CMK (cell line): ENCODE results near the gene AIMP1.
A peak's percentile ranks its signal among the peaks of the same experiment; 100 is the strongest.

Experiments used
- DNase-seq: peaks from one replicate; pipeline ENCODE4 v3.0.0-alpha.2; 2010; ENCODE audit warnings: low read depth

Gene AIMP1

GRCh38 chr4:106315968-106316772 lies at the start of gene AIMP1, which contains the start of gene TBCK:
Gene AIMP1 (plus strand): TSS chr4:106316550. CDS start chr4:106325010, 8,460 bp downstream.
Gene TBCK (minus strand): TSS chr4:106316209. CDS start chr4:106308960, 7,249 bp downstream.
- DNase-seq, result peak; percentile 75

DNA sequence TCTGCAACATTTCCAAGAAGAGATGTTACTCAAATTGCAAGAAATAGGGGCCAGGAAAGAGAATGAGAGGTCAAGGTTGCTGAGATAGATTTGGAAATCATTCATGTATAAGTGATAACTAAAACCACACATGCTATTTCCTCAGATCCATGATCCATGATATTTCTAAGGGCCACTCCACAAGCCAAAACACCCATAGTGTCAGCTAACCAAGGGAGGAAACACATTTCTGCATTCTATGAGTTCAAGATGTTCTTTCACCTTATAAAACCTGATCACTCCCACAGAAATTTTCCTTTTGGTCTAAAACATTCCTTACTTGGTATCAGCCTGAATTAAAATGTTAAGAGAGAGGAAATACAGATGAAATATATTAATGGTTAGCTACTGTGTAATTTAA lies 47.6 kb upstream of the AIMP1 start:
- no peak for DNase-seq

- DNase-seq, result no peak
Measured at GRCh38 chr4:106269711-106270110, 46.6 kb upstream of the AIMP1 start.

GRCh38 chr4:106270736-106271135 lies 45.6 kb upstream of the AIMP1 start:
- DNase-seq, result no peak

GRCh38 chr4:106273831-106274230 lies 42.5 kb upstream of the AIMP1 start:
- no peak for DNase-seq

DNA sequence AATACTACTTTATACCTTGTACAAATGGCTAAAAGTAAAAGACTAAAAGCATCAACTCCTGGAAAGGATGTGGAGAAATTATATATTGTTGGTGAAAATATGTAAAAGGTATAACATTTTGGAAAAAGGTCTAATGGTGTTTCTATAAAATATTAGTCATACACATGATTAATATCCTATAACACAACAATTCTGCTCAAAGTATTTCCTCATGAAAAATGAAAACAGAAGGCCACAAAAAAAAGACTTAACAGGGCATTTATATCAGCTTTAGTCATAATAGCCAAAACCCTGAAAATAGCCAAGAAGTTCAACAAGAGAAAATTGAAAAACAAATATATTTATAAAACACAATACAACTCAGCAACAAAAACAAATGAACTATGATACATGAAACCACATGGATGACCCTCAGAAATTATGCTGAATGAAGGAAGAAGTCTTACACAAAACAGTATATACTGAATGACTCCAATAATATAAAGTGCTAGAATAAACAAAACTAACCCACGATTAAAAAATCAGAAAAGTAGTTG lies 39.1 kb upstream of the AIMP1 start:
- DNase-seq, result no peak

GRCh38 chr4:106284227-106284626 lies 32.1 kb upstream of the AIMP1 start:
- no peak for DNase-seq

GRCh38 chr4:106286611-106287010 lies 29.7 kb upstream of the AIMP1 start:
- no peak for DNase-seq

- no peak for DNase-seq
Measured at GRCh38 chr4:106287353-106287969, 28.9 kb upstream of the AIMP1 start.

- DNase-seq, result no peak
Measured at GRCh38 chr4:106289737-106290136, 26.6 kb upstream of the AIMP1 start.

GRCh38 chr4:106291678-106292077 lies 24.7 kb upstream of the AIMP1 start:
- no peak for DNase-seq

DNA sequence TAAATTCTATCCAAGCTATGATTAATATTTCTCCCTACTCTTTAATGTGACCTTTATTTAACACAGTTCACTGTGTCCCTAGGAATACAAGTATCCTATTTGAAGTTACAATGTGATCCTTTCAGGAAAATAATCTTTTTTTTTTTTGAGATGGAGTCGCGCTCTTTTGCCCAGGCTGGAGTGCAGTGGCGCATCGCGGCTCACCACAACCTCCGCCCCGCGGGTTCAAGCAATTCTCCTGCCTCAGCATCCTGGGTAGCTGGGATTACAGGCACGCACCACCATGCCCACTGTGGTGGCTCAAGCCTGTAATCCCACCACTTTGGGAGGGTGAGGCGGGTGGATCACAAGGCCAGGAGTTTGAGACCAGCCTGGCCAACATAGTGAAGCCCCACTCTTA lies 22.3 kb upstream of the AIMP1 start:
- no peak for DNase-seq

GRCh38 chr4:106297245-106298035 lies 18.9 kb upstream of the AIMP1 start:
- no peak for DNase-seq

- DNase-seq, result no peak
Measured at GRCh38 chr4:106299977-106300376, 16.4 kb upstream of the AIMP1 start.

- no peak for DNase-seq
Measured at GRCh38 chr4:106301393-106302061, 14.8 kb upstream of the AIMP1 start.

DNA sequence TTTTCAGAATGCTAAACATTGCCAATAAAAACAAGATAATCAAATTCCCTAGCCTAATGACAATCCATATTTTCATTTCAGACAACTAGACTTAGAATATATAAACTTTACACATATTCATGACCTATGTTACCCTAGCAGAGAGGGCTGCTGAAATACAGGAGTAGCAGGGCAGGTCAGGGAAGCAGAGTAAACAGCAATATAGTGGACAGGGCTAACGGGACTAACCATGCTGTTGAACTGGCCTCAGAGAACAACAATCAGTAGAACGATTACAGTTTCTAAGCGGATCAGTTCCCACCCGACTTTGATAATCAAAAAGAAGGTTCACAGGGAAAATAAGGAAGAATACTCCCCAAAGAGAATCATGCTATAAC lies 14.3 kb upstream of the AIMP1 start:
- DNase-seq, result no peak

DNA sequence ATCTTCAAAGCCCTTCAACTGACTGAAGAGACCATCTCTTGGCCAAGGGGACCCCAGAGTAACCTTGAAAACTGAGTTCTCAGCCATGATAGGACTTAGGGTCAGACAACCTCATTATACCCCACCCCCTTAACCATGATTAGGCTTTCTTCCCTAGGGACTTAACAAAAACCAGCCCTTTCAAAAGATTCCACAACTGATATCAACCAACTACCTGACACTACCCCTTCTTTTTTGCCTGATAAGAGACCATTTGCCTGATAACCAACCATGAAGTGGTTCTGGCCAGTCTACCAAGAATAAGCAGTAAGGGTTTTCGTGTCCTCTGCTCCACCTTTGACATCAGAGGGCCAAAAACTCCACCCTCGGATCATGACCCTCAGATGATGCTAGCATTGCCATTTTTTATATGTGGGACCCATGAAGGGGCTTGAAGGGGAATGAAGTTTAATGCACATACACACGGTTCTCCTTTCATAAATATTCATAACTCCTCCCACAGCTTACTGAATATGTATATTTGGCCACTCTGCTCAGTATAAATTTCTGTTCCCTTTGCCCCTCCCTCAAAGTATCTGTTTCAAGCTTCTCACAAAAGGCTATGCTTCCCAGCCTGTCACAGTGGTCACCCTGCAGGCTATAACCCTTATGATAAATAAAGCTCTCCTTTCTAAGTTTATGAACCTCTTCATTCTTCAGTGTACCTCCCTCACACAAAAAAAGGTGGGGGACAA lies 12.6 kb upstream of the AIMP1 start:
- DNase-seq, result no peak

GRCh38 chr4:106304632-106305031 lies 11.7 kb upstream of the AIMP1 start:
- no peak for DNase-seq

GRCh38 chr4:106305435-106306055 lies 10.8 kb upstream of the AIMP1 start:
- DNase-seq, result no peak

DNA sequence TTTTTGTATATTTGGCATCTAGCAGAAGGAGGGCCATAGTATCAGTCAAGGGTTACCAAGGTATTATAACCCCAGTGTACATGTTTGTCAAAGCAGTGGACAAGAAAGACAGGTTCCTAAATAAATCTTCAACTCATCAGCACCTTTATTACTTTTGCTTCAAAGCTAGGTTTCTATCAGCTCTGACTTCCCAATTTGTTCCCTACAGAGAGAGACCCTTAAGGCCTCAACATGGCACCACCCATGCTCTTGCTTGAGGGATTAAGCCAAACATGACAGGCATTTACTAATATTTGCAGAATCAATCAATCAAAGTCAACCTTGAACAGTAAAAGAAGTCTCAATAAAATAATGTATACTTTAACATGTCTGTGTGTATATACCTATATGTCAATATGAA lies 9.8 kb upstream of the AIMP1 start:
- DNase-seq, result no peak

GRCh38 chr4:106312377-106312776 lies 4.0 kb upstream of the AIMP1 start:
- no peak for DNase-seq
